ENCODE data around the gene CRIP3. TPM values are rescaled to one million over a fixed set of nuclear protein-coding genes. Genes with fewer than 3 reads are reported as not detected.

The CRIP3 gene
- total and polyA plus RNA-seq, 8 donors = 0.37 to 1.6 (median 0.92) TPM; not detected in 5

DNA sequence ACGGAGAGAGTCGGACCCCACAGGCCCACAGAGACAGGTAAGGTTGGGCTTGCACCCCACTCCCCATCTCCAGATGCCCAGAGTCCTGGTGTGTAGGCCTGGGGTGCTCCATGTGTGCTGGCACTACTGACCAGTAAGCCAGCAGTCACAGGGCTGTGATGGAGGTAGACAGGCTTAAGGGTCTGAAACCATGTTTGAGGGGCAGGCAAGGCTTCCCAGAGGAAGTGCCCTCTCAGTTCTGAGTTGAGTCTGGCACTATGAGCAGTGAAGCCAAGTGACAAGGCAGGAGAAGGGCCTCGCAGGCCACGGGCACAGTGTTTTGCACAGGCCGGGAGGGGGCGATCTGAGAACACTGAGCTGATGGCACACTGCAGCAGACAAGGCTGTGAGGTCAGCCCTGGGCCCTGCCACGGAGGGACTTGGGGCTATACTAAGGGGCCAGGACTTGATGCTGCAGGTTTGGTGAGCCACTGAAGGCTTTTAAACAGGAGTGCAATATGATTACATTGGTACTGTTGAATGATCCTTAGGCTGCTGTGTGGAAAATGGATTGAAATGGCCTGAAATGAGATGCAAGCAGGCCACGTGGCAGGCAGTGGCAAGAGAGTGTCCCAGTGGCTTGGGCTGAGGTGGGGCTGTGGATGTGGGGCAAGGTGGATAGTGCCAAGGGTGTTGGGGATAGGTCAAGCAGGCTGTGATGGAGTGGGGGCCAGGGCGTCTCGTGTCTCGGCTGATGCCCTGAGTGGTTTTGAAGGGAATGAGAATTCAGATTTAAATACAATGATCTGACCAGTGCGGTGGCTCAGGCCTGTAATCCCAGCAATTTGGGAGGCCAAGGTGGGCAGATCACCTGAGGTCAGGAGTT lies 45.1 kb downstream of the CRIP3 start:
- Histone ChIP-seq H3K9me3 (no peaks in the 10 kb centered on the region), H3K36me3 (no peaks in the 10 kb centered on the region), H3K4me1 (peaks cover 6 to 14% (median 11%) of the 10 kb centered on the region in 4 donors), H3K4me3 (no peak overlapping the region), H3K27ac (no peak overlapping the region), H3K27me3 (peaks cover 0 to 16% (median 0%) of the 10 kb centered on the region in 3 donors)
- 45 to 56% (median 50%) methylated on average over 12 of the region's 12 CpGs for WGBS, 5 donors
- TF ChIP-seq POLR2AphosphoS5 (IDR thresholded peaks at IDR 0.05) (peak in 1 of 3 donors; percentile 44), EP300 (IDR thresholded peaks at IDR 0.05) (no peak), POLR2A (IDR thresholded peaks at IDR 0.05) (peak in 1 of 4 donors; percentile 9)
- TF ChIP-seq, protein P1, sequence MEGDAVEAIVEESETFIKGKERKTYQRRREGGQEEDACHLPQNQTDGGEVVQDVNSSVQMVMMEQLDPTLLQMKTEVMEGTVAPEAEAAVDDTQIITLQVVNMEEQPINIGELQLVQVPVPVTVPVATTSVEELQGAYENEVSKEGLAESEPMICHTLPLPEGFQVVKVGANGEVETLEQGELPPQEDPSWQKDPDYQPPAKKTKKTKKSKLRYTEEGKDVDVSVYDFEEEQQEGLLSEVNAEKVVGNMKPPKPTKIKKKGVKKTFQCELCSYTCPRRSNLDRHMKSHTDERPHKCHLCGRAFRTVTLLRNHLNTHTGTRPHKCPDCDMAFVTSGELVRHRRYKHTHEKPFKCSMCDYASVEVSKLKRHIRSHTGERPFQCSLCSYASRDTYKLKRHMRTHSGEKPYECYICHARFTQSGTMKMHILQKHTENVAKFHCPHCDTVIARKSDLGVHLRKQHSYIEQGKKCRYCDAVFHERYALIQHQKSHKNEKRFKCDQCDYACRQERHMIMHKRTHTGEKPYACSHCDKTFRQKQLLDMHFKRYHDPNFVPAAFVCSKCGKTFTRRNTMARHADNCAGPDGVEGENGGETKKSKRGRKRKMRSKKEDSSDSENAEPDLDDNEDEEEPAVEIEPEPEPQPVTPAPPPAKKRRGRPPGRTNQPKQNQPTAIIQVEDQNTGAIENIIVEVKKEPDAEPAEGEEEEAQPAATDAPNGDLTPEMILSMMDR (IDR thresholded peaks at IDR 0.05) = peak in 5 of 7 experiments; percentile 48 to 74 (median 64)
- DNase-seq = peak; percentile 82 to 92
- intact Hi-C loops (cut with DNase I; ENCODE audit: low total_unique reads) = loop anchor here (10.0 kb wide), 1 partner anchor 241 kb away; no protein-coding TSS in a partner anchor

DNA sequence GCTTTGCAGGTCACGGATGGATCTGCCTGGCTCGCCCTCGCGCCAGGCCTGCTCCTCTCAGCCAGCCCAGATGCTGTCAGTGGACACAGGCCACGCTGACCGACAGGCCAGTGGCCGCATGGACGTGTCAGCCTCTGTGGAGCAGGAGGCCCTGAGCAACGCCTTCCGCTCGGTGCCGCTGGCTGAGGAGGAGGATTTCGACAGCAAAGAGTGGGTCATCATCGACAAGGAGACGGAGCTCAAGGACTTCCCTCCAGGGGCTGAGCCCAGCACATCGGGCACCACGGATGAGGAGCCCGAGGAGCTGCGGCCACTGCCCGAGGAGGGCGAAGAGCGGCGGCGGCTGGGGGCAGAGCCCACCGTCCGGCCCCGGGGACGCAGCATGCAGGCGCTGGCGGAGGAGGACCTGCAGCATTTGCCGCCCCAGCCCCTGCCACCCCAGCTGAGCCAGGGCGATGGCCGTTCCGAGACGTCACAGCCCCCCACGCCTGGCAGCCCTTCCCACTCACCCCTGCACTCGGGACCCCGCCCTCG lies 45.8 kb downstream of the CRIP3 start:
- no peak overlapping the region for H3K4me3 ChIP-seq
- H3K27ac ChIP-seq = no peak overlapping the region
- peaks cover 0 to 7% (median 4%) of the 10 kb centered on the region in 4 donors for H3K4me1 ChIP-seq
- no peak for DNase-seq
- intact Hi-C loops (cut with DNase I; ENCODE audit: low total_unique reads) = loop anchor here (10.0 kb wide), 1 partner anchor 242 kb away; no protein-coding TSS in a partner anchor
- 82 to 89% (median 88%) methylated on average over 29 to 39 of the region's 39 CpGs for WGBS, 5 donors
- peaks cover 0 to 9% (median 0%) of the 10 kb centered on the region in 3 donors for H3K27me3 ChIP-seq
- TF ChIP-seq, protein P1 (IDR thresholded peaks at IDR 0.05) = no peak
- no peak for TF ChIP-seq POLR2A (IDR thresholded peaks at IDR 0.05)
- no peak for TF ChIP-seq EP300 (IDR thresholded peaks at IDR 0.05)
- no peak for TF ChIP-seq POLR2AphosphoS5 (IDR thresholded peaks at IDR 0.05)
- H3K9me3 ChIP-seq = no peaks in the 10 kb centered on the region
- no peaks in the 10 kb centered on the region for H3K36me3 ChIP-seq

DNA sequence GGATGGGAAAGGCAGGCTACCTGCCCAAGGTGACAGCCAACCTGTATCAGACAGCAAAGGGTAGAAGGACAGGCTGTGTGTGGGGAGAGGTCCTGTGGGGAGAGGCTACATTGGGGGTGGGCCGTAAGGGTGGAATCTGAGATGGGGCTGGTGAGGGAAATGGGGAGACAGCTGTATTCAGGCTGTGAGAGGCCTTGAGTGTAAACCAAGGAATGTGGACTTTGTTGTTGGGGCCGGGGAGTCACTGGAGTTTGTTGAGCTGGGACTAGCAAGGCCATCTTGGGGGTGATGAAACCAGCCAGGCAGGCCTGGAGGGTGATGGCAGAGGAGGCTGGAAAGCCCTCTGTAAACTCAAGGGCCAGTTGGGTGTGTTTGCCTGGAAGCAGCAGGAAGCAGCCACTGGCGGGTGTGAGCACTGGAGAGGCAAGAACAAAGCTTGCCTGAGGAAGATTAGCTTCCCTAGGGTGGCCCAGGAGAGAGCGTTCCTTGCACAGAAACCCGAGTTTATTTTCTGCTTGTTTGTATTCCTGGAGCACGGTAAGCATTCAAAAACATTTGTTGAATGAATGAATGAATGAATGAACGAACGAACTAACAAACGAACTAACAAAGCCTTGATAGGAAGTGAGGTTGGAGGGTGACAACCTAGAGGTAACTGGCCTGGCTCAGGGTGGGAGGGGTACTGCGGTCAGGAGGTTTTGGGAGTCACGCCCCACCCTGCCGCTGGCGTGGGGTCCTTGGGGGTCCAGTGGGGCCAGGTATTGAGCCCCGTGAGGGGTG lies 46.4 kb downstream of the CRIP3 start:
- Histone ChIP-seq H3K9me3 (no peaks in the 10 kb centered on the region), H3K27ac (no peak overlapping the region), H3K4me3 (no peak overlapping the region), H3K36me3 (no peaks in the 10 kb centered on the region), H3K27me3 (peaks cover 0 to 12% (median 0%) of the 10 kb centered on the region in 3 donors), H3K4me1 (no peaks in the 10 kb centered on the region)
- intact Hi-C loops (cut with DNase I; ENCODE audit: low total_unique reads) = loop anchor here (10.0 kb wide), 1 partner anchor 243 kb away; no protein-coding TSS in a partner anchor
- DNase-seq = peak in 1 of 2 donors; percentile 72
- WGBS, 5 donors = 64 to 75% (median 72%) methylated on average over 14 of the region's 14 CpGs
- no peak for TF ChIP-seq POLR2A (IDR thresholded peaks at IDR 0.05)
- TF ChIP-seq EP300 (IDR thresholded peaks at IDR 0.05) = no peak
- TF ChIP-seq, protein P1 (IDR thresholded peaks at IDR 0.05) = no peak
- no peak for TF ChIP-seq POLR2AphosphoS5 (IDR thresholded peaks at IDR 0.05)

DNA sequence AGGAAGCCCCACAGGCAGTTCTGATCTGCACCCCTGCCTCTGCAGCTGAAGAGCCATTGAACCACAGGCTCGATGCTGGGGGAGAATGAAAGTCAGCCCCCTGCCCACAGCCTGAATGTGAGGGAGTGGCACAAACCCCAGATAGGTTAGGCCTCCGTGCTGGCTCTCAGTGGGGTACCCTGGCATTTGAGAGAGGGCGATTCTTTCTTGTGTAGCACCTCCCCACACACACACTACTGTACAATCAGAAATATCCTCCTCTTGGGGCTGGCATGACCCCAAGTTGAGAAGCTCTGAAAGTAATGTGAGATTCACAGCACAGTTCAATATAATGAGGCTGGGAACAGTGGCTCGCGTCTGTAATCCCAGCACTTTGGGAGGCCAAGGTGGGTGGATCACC lies 47.4 kb downstream of the CRIP3 start:
- no peaks in the 10 kb centered on the region for H3K9me3 ChIP-seq
- intact Hi-C loops (cut with DNase I; ENCODE audit: low total_unique reads) = loop anchor here (10.0 kb wide), 1 partner anchor 244 kb away; no protein-coding TSS in a partner anchor
- WGBS, 5 donors = 85 to 87% (median 85%) methylated on average over 5 of the region's 5 CpGs
- peaks cover 0 to 20% (median 0%) of the 10 kb centered on the region in 3 donors for H3K27me3 ChIP-seq
- no peak overlapping the region for H3K27ac ChIP-seq
- TF ChIP-seq, protein P1 (IDR thresholded peaks at IDR 0.05) = no peak
- TF ChIP-seq POLR2AphosphoS5 (IDR thresholded peaks at IDR 0.05) (no peak), POLR2A (IDR thresholded peaks at IDR 0.05) (no peak), EP300 (IDR thresholded peaks at IDR 0.05) (no peak)
- no peak overlapping the region for H3K4me3 ChIP-seq
- H3K36me3 ChIP-seq = no peaks in the 10 kb centered on the region
- DNase-seq = no peak
- no peaks in the 10 kb centered on the region for H3K4me1 ChIP-seq

Measured in stomach (tissue), 9 donors.